Activated naive CD4-positive, alpha-beta T cell treated with anti-CD3 and anti-CD28 coated beads, Interleukin-2, amount 10 ng/mL, durations not matched to agents 7 days and 5 days (primary cell): ENCODE measurements around the gene ULK4.

Source experiments
- CTCF ChIA-PET: fragments of 350-600 bp; sonication (Branson Sonifier 250); formaldehyde crosslinking; loops from one replicate; lab custom pipeline; 2021; ENCODE audit warnings: antibody characterized with exemption; lab: Charles Lee
- DNase-seq: peaks from one replicate; pipeline ENCODE4 v3.0.0-alpha.2; 2020
- H3K27ac Mint-ChIP-seq: one replicate; pipeline ENCODE4 v1.8.0; 2021; ENCODE audit warnings: mild to moderate bottlenecking, moderate library complexity, mixed read lengths
- H3K27me3 Mint-ChIP-seq: one replicate; pipeline ENCODE4 v1.8.0; 2021; ENCODE audit warnings: mild to moderate bottlenecking, mixed read lengths
- H3K36me3 Mint-ChIP-seq: one replicate; pipeline ENCODE4 v1.8.0; 2021; ENCODE audit warnings: mixed read lengths
- H3K4me1 Mint-ChIP-seq: one replicate; pipeline ENCODE4 v1.8.0; 2021; ENCODE audit warnings: mixed read lengths
- H3K4me3 Mint-ChIP-seq: one replicate; pipeline ENCODE4 v1.8.0; 2021; ENCODE audit warnings: mild to moderate bottlenecking, moderate library complexity, mixed read lengths
- H3K9me3 Mint-ChIP-seq: one replicate; pipeline ENCODE4 v1.8.0; 2021; ENCODE audit warnings: mixed read lengths

Gene ULK4

DNA sequence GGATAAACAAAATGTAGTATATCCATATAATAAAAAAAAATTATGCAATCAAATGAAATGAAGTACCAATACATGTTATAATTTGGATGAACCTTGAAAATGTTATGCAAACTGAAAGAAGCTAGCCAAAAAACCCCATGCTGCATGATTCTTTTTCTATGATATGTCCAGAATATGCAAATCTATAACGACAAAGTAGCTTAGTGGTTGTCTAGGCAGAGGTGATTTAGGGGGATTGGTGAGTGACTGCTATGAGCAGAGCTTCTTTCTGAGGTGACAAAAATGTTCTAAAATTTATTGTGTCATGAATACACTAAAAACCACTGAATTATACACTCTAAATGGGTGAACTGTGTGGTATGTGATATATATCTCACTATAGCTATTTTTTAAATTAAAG, 438.0 kb downstream of the ULK4 start:
- Mint-ChIP-seq H3K9me3 (no peaks in the 10 kb centered on the region), H3K27ac (no peak overlapping the region), H3K27me3 (no peaks in the 10 kb centered on the region), H3K4me3 (no peak overlapping the region), H3K4me1 (peaks cover 5% of the 10 kb centered on the region), H3K36me3 (no peaks in the 10 kb centered on the region)
- CTCF ChIA-PET = no interaction called here
- no peak for DNase-seq

DNA sequence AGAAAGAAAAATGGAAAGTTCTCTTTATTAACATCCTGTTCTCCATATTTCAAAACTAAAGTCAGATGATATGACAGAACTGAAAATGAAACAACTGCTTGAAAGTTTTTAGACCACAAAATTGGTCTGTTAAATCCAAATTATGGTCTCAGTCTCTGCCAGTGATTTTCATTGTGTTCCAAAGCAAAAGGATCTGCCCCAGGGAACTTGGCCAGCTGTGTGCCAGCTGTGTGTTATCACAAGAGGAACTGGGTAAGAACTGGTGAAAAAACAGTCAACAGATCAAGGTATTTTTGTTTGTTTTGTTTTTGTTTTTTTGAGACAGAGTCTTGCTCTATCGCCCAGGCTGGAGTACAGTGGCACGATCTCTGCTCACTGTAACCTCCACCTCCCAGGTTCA, 439.3 kb downstream of the ULK4 start:
- CTCF ChIA-PET = no interaction called here
- no peak overlapping the region for H3K4me3 Mint-ChIP-seq

DNA sequence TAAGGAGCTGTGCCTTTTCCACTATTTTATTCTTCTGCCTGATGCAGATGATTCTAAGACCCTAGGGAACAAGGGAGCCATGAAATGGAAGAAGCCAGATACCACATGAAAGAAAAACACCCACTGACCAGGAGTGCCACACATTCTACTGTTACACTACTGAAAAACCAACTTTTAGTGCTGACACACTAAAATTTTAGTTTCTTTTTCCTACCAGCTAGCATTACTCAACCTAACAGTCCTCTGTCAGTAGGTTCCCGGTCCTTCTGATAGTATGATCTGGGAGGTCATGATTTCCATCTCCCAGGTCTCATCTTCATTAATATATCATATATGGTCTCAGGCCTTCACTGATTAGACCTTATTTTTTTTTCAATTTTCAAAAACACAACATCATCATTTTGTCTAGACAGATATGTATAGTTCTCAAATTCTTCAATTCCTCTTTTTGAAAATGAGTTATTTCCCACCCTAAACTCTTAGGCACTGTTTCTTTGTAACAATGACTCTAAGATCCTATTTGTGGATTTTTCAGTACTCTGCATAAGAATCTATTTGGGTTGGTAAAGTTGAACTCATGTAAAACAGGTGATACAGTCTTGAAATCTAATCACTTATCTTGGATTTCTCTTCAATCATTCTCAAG, 440.8 kb downstream of the ULK4 start:
- no peak overlapping the region for H3K27ac Mint-ChIP-seq
- no peaks in the 10 kb centered on the region for H3K36me3 Mint-ChIP-seq
- H3K4me1 Mint-ChIP-seq = peaks cover 5% of the 10 kb centered on the region
- H3K4me3 Mint-ChIP-seq = no peak overlapping the region
- H3K27me3 Mint-ChIP-seq = no peaks in the 10 kb centered on the region
- CTCF ChIA-PET = no interaction called here
- DNase-seq = no peak
- peaks cover 4% of the 10 kb centered on the region for H3K9me3 Mint-ChIP-seq

More for the DNA sequence above, 439.3 kb downstream of the ULK4 start:
- H3K27me3 Mint-ChIP-seq = no peaks in the 10 kb centered on the region
- no peaks in the 10 kb centered on the region for H3K36me3 Mint-ChIP-seq
- peaks cover 5% of the 10 kb centered on the region for H3K4me1 Mint-ChIP-seq
- H3K9me3 Mint-ChIP-seq = no peaks in the 10 kb centered on the region
- no peak for DNase-seq
- H3K27ac Mint-ChIP-seq = no peak overlapping the region

DNA sequence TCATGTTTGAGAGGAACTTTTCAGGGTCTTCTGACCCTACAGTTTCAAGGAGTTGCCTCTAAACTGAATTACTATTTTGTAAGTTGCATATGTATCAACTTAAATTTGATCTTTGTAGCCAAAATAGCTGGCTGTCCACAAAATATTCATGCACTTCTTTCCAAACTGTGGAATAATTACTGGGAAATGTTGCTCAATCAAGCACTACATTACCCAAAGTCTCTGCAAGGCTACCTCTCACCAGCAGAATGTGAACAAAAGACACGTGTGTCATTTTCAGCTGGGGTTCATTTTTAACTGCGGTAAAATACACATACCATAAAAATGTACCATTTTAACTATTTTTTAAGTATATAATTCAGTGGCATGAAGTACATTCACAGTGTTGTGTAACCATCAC, 442.2 kb downstream of the ULK4 start:
- CTCF ChIA-PET = no interaction called here
- Mint-ChIP-seq H3K9me3 (peaks cover 4% of the 10 kb centered on the region), H3K27me3 (no peaks in the 10 kb centered on the region), H3K36me3 (no peaks in the 10 kb centered on the region), H3K27ac (no peak overlapping the region), H3K4me3 (no peak overlapping the region), H3K4me1 (peaks cover 5% of the 10 kb centered on the region)
- no peak for DNase-seq

DNA sequence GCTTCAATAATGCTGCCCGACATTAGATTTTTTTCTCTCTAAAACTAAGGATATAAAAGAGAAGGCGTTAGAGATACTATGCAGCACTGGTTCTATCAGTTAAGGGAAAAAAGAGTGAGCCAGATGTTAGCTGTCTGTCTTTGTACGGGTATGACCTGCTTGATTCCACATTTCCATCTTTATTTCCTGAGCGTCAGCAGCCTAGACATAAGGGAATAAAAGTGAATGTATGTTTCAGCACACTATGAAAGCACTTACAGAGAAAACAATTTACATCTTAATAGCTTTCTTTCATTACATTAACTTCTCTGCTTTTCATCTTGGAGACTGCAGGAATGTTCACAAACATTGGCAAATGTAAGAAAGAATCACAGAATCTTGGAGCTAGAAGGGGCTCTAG, 443.3 kb downstream of the ULK4 start:
- H3K9me3 Mint-ChIP-seq = peaks cover 5% of the 10 kb centered on the region
- no peak overlapping the region for H3K4me3 Mint-ChIP-seq
- no peak for DNase-seq
- H3K27ac Mint-ChIP-seq = no peak overlapping the region
- H3K4me1 Mint-ChIP-seq = peaks cover 5% of the 10 kb centered on the region
- no peaks in the 10 kb centered on the region for H3K27me3 Mint-ChIP-seq
- no peaks in the 10 kb centered on the region for H3K36me3 Mint-ChIP-seq
- CTCF ChIA-PET = no interaction called here

DNA sequence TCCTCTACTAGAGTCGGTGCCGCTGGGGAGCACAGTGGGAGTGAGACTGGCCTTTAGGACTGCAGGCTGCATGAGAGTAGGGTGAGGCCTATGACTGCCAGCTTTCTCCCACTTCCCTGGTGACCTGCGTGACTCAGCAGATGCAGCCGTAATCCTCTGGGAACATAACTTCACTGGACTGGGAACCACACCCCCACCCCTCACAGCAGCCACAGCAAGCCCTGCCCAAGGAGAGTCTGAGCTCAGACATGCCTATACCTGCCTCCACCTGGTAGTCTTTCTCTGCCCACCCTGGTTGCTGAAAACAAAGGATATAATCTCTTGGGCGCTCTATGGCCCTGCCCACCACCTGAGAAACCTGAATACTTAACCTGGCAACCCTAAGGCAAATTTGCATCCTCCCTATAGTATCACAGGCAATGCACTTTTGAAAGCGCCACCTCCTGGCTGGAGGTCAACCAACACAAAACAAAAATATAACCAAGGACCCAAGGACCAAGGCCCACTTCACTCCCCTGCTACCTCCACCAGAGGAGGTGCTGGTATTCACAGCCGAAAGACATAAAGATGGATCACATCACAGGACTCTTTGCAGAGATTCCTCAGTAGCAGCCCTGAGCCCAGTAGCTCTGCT, 453.7 kb downstream of the ULK4 start:
- CTCF ChIA-PET = interaction anchor here (1.4 kb wide), 1 partner anchor 9 kb away, joined by 5 read pairs; no protein-coding TSS in a partner anchor

DNA sequence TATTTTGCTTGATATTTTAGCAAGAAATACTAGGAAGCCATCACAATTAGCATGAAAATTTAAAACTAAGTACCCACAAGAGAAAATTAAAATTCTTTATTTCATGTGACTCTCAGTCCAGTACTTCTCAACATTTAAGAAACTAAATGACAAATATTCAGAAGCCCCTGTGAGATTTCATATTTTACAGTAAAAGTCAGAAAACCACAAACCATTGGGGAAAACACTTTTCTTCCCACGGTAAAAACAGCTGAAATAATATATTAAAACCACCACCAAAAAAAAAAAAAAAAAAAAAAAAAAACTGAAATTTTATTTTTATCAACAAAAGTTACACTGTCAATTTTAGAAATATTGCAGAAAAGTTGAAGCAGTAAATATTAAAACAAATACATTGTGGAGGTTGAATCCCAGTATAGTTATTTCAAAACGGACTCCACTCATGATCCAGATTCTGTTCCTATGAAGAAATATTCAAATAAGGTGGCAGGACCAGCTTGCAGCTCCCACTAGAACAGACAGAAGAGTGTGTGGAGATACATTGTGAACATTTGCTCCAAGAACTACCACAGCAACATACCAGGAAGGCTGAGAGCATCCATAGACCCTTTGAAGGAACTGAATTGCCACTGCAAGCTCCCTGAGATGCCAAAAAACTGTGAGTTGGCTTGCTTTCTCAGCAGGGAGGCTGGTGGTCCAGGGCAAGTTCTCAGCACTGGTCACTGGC, 454.4 kb downstream of the ULK4 start:
- H3K27ac Mint-ChIP-seq = no peak overlapping the region
- peaks cover 9% of the 10 kb centered on the region for H3K9me3 Mint-ChIP-seq
- no peaks in the 10 kb centered on the region for H3K27me3 Mint-ChIP-seq
- CTCF ChIA-PET = interaction anchor here (1.4 kb wide), 1 partner anchor 9 kb away, joined by 5 read pairs; no protein-coding TSS in a partner anchor
- no peak for DNase-seq
- no peaks in the 10 kb centered on the region for H3K36me3 Mint-ChIP-seq
- no peaks in the 10 kb centered on the region for H3K4me1 Mint-ChIP-seq
- H3K4me3 Mint-ChIP-seq = no peak overlapping the region

More for the DNA sequence above, 453.7 kb downstream of the ULK4 start:
- Mint-ChIP-seq H3K9me3 (peaks cover 9% of the 10 kb centered on the region), H3K4me1 (no peaks in the 10 kb centered on the region), H3K36me3 (no peaks in the 10 kb centered on the region), H3K4me3 (no peak overlapping the region), H3K27ac (no peak overlapping the region), H3K27me3 (no peaks in the 10 kb centered on the region)
- DNase-seq = no peak

DNA sequence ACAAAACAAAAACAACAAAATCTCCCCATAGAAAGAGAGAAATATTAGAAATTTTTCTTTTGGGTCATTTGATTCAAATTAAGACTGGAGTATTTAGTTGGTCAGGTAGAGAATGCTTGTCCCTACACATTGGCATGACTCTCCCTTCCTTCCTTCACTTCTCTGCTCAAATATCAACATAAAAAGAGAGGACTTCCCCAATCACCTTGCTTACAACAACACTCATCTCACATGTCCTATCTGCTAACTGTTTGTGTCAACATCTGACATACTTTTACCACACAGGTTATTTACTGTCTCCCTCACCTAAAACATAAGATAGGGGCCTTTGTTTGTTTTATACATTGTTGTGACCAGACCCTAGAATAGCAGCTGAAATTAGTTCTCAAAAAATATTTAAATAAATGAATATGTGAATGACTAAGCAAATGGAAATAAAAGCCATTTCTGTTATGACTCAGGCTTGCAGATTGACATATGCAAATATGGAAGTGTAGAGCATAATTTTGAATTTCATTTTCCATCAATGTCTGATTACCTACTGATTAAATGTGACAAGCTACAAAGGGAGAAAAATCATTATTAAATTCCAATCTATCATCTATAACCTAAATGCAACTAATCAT, 457.8 kb downstream of the ULK4 start:
- Mint-ChIP-seq H3K27ac (no peak overlapping the region), H3K9me3 (peaks cover 6% of the 10 kb centered on the region), H3K27me3 (no peaks in the 10 kb centered on the region), H3K36me3 (no peaks in the 10 kb centered on the region), H3K4me1 (no peaks in the 10 kb centered on the region), H3K4me3 (no peak overlapping the region)
- CTCF ChIA-PET = no interaction called here
- no peak for DNase-seq

DNA sequence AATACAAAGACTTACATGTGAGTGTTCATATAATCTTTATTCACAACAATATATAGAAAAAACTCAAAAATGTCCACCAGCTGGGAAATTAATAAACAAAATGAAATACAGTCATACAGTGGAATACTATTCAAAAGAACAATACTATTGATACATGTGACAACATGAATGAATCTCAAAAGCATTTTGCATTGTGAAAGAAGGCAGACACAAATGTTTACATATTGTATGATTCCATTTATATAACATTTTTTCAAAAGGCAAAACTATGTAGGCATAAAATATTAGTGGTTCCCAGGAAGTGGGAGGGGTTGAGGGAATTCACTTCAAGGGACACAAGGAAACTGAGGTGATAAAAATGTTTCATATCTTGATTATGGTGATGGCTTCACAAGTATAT, 459.4 kb downstream of the ULK4 start:
- no peaks in the 10 kb centered on the region for H3K36me3 Mint-ChIP-seq
- CTCF ChIA-PET = no interaction called here
- H3K4me1 Mint-ChIP-seq = no peaks in the 10 kb centered on the region
- H3K9me3 Mint-ChIP-seq = no peaks in the 10 kb centered on the region
- H3K27ac Mint-ChIP-seq = no peak overlapping the region
- no peaks in the 10 kb centered on the region for H3K27me3 Mint-ChIP-seq
- no peak for DNase-seq
- H3K4me3 Mint-ChIP-seq = no peak overlapping the region

DNA sequence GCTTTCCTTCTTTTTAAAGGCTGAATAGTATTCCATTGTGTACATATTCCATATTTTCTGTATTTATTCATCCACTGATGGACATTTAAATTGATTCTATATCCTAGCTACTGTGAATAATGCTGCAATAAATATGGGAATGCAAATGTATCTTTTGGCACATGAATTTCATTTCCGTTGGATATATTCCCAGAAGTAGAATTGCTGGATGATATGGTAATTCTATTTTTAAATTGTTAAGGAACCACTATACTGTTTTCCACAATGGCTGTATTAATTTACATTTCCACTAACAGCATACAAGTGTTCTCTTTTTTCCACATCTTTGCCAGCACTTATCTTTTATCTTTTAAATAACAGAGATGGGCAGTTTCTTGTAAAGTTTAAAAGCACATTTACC, 459.9 kb downstream of the ULK4 start:
- CTCF ChIA-PET = no interaction called here
- Mint-ChIP-seq H3K27me3 (no peaks in the 10 kb centered on the region), H3K9me3 (no peaks in the 10 kb centered on the region), H3K4me1 (no peaks in the 10 kb centered on the region), H3K4me3 (no peak overlapping the region), H3K27ac (no peak overlapping the region), H3K36me3 (no peaks in the 10 kb centered on the region)
- no peak for DNase-seq

DNA sequence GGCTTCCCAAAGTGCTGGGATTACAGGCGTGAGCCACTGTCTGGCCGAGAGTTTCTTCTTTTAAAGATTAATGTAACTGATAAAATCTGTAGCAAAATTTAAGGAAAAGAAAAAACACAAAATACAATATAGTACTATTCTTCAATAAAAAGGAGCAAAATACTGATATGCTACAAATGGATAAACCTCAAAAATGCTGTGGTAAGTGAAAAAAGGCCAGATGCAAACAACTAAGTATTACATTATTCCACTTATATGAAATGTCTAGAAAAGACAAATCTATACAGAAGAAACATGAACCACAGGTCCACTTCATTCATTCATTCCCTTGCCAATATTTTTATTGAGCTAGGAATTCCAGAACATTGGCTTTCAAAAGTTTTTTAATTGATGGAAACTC, 463.1 kb downstream of the ULK4 start:
- CTCF ChIA-PET = interaction anchor here (1.4 kb wide), 1 partner anchor 8 kb away, joined by 5 read pairs; no protein-coding TSS in a partner anchor
- H3K36me3 Mint-ChIP-seq = no peaks in the 10 kb centered on the region
- no peaks in the 10 kb centered on the region for H3K9me3 Mint-ChIP-seq

DNA sequence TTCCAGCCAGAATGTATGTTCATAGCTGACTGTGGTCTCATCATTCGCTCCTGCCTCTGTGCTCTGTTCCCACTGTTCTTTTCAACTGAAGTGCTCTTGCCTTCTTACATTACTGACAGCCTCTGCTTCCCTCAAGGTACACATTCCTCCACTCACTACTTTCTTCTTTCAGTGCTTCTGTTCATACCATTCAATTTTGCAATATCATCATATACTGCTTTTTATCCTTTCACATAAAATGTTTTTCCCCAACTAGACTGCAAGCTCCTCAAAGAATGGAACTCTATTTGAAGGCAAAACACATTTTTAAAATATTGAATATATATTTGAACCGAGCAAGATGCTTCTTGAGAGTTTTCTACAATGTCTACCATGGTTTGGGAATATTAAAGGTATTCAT, 471.5 kb downstream of the ULK4 start:
- Mint-ChIP-seq H3K27ac (no peak overlapping the region), H3K9me3 (no peaks in the 10 kb centered on the region), H3K4me1 (no peaks in the 10 kb centered on the region), H3K27me3 (no peaks in the 10 kb centered on the region), H3K36me3 (no peaks in the 10 kb centered on the region), H3K4me3 (no peak overlapping the region)
- CTCF ChIA-PET = no interaction called here
- no peak for DNase-seq

More for the DNA sequence above, 463.1 kb downstream of the ULK4 start:
- Mint-ChIP-seq H3K27ac (no peak overlapping the region), H3K4me3 (no peak overlapping the region), H3K27me3 (no peaks in the 10 kb centered on the region), H3K4me1 (no peaks in the 10 kb centered on the region)
- DNase-seq = no peak

DNA sequence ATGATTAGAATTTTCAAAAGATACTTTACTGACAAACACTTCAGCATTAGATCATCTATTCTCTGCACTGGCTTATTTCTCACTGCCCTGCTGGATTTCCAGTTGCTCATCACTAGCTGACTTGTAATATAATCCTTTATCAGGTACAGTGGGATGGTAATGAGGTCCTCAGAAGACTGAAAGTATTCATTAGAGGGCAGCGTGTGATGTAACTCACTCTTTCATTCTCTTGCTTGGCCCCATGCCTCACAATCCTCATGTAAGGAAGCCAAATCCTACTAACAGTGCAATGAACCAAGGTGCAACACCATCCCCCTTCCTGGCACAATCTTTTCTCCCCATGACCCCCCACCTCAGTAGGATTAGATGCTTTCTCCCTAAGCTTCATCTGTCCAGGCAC, 472.7 kb downstream of the ULK4 start:
- H3K4me1 Mint-ChIP-seq = no peaks in the 10 kb centered on the region
- DNase-seq = no peak
- no peaks in the 10 kb centered on the region for H3K27me3 Mint-ChIP-seq
- H3K4me3 Mint-ChIP-seq = no peak overlapping the region
- no peaks in the 10 kb centered on the region for H3K9me3 Mint-ChIP-seq
- H3K36me3 Mint-ChIP-seq = no peaks in the 10 kb centered on the region
- no peak overlapping the region for H3K27ac Mint-ChIP-seq
- CTCF ChIA-PET = no interaction called here

DNA sequence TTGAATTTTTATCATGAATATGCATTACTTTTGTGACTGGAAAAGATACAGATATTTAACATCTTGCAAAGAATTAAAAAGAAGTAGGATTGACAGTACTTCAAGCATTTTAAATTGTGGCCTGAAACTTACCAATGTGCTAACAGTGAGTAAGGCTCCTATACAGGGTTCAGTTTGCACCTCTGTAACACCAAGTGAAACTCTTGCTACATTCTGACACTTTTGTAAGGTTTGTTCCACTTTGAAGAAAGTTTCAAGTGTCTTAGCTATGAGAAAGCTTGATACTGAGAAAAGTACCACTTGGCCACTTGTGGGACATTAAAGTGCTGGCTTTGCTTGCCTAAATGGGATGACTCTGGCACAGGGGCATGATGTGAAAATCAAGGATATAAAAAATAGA, 473.4 kb downstream of the ULK4 start:
- Mint-ChIP-seq H3K36me3 (no peaks in the 10 kb centered on the region), H3K4me1 (no peaks in the 10 kb centered on the region), H3K9me3 (no peaks in the 10 kb centered on the region), H3K27me3 (no peaks in the 10 kb centered on the region), H3K4me3 (no peak overlapping the region), H3K27ac (no peak overlapping the region)
- CTCF ChIA-PET = no interaction called here
- DNase-seq = no peak
